GM23338 (cell line): ENCODE data around the gene GRAMD1B. TPM values are rescaled to one million over a fixed set of nuclear protein-coding genes. Genes with fewer than 3 reads are reported as not detected.

ENCODE experiments used
- ATAC-seq: fragments of 200-7000 bp; cut with Tn5 transposase; 3 replicates; pipeline ENCODE4 v1.9.1; 2020
- DNase-seq: peaks from one replicate; pipeline ENCODE4 v3.0.0-alpha.2; 2015; ENCODE audit warnings: low spot score
- H2AFZ ChIP-seq: fragments of 200-600 bp; sonication (generic); 2 replicates; pipeline ENCODE4 v1.8.0; 2016; ENCODE audit warnings: antibody characterized with exemption, mild to moderate bottlenecking, moderate library complexity
- H3F3A ChIP-seq: fragments of 200-600 bp; sonication (generic); replicated peaks from 2 replicates; pipeline ENCODE4 v1.8.0; 2017; ENCODE audit warnings: antibody characterized with exemption, mixed run types, low read depth
- H3K27ac ChIP-seq: fragments of 200-600 bp; sonication (generic); 2 replicates; pipeline ENCODE4 v1.6.1; 2016; ENCODE audit warnings: low read depth
- H3K27me3 ChIP-seq: fragments of 200-600 bp; sonication (generic); 2 replicates; pipeline ENCODE4 v1.8.0; 2016; ENCODE audit warnings: mild to moderate bottlenecking, mixed run types, moderate library complexity; ENCODE audit not compliant: insufficient read depth
- H3K36me3 ChIP-seq: fragments of 200-600 bp; sonication (generic); 2 replicates; pipeline ENCODE4 v1.8.0; 2016; ENCODE audit warnings: mild to moderate bottlenecking; ENCODE audit not compliant: insufficient read depth
- H3K4me1 ChIP-seq: fragments of 200-600 bp; sonication (generic); 2 replicates; pipeline ENCODE4 v1.8.0; 2016; ENCODE audit warnings: mild to moderate bottlenecking, moderate library complexity; ENCODE audit not compliant: insufficient read depth
- H3K4me2 ChIP-seq: fragments of 200-600 bp; sonication (generic); 2 replicates; pipeline ENCODE4 v1.7.1; 2017; ENCODE audit warnings: mixed run types
- H3K4me3 ChIP-seq: fragments of 200-600 bp; sonication (generic); 2 replicates; pipeline ENCODE4 v1.6.1; 2016; ENCODE audit warnings: mixed run types
- H3K79me2 ChIP-seq: fragments of 200-600 bp; sonication (generic); replicated peaks from 2 replicates; pipeline ENCODE4 v1.8.0; 2017; ENCODE audit warnings: mild to moderate bottlenecking; ENCODE audit not compliant: insufficient read depth
- H3K9me2 ChIP-seq: fragments of 200-600 bp; sonication (generic); 2 replicates; pipeline ENCODE4 v1.8.0; 2017; ENCODE audit not compliant: insufficient read depth
- H4K20me1 ChIP-seq: fragments of 200-600 bp; sonication (generic); replicated peaks from 2 replicates; pipeline ENCODE4 v1.8.0; 2017; ENCODE audit warnings: mild to moderate bottlenecking; ENCODE audit not compliant: insufficient read depth
- H3K27ac Mint-ChIP-seq: 2 replicates; pipeline ENCODE4 v1.8.0; 2020; ENCODE audit warnings: inconsistent platforms, mild to moderate bottlenecking, moderate library complexity, mixed read lengths
- H3K27me3 Mint-ChIP-seq: 3 replicates; pipeline ENCODE4 v1.8.0; 2022; ENCODE audit warnings: low read depth, mild to moderate bottlenecking, moderate library complexity, mixed read lengths, inconsistent platforms; ENCODE audit not compliant: insufficient read depth, poor library complexity
- H3K36me3 Mint-ChIP-seq: 3 replicates; pipeline ENCODE4 v1.8.0; 2021; ENCODE audit warnings: low read depth, mild to moderate bottlenecking, inconsistent platforms, moderate library complexity, mixed read lengths
- H3K4me1 Mint-ChIP-seq: 3 replicates; pipeline ENCODE4 v1.8.0; 2020; ENCODE audit warnings: mild to moderate bottlenecking, inconsistent platforms, mixed read lengths
- H3K4me3 Mint-ChIP-seq: 3 replicates; pipeline ENCODE4 v1.8.0; 2021; ENCODE audit warnings: moderate library complexity, mild to moderate bottlenecking, inconsistent platforms, mixed read lengths
- H3K9me3 Mint-ChIP-seq: 3 replicates; pipeline ENCODE4 v1.8.0; 2020; ENCODE audit warnings: moderate library complexity, mild to moderate bottlenecking, inconsistent platforms, mixed read lengths
- CREB1 ChIP-seq: fragments of 250-450 bp; sonication (Bioruptor Pico); IDR thresholded peaks from 2 replicates; pipeline ENCODE4 v1.5.0; 2020; ENCODE audit warnings: low read depth, mild to moderate bottlenecking, moderate library complexity
- CTCF ChIP-seq, 2 experiments: fragments of 200-600 bp in 1 of 2; sonication (generic) in 1 of 2; conservative IDR thresholded peaks; 2 replicates each; pipeline versions ENCODE4 v1.5.1 to v1.6.1; 2016 to 2017; ENCODE audit warnings: antibody characterized with exemption in 2 of 2, low read depth in 2 of 2, mild to moderate bottlenecking in 2 of 2, moderate library complexity in 1 of 2
- EZH2 ChIP-seq: fragments of 200-600 bp; sonication (generic); IDR thresholded peaks from one replicate; pipeline ENCODE4 v1.8.0; 2017; ENCODE audit warnings: antibody characterized with exemption, mild to moderate bottlenecking, low read depth; ENCODE audit not compliant: unreplicated experiment
- EZH2phosphoT487 ChIP-seq: fragments of 200-600 bp; sonication (generic); IDR thresholded peaks from one replicate; pipeline ENCODE4 v1.8.1; 2018; ENCODE audit warnings: antibody characterized with exemption; ENCODE audit not compliant: unreplicated experiment
- JUNB ChIP-seq: IDR thresholded peaks from one replicate; pipeline ENCODE4 v1.6.1; 2016; ENCODE audit warnings: antibody characterized with exemption; ENCODE audit not compliant: unreplicated experiment
- NANOG ChIP-seq: IDR thresholded peaks from 2 replicates; pipeline ENCODE4 v1.6.1; 2016; ENCODE audit warnings: antibody characterized with exemption, borderline replicate concordance
- POLR2AphosphoS5 ChIP-seq: IDR thresholded peaks from 2 replicates; pipeline ENCODE4 v1.6.1; 2016; ENCODE audit warnings: antibody characterized with exemption, low read depth
- REST ChIP-seq: IDR thresholded peaks from one replicate; pipeline ENCODE4 v1.6.1; 2018; ENCODE audit warnings: antibody characterized with exemption; ENCODE audit not compliant: unreplicated experiment
- STAT1 ChIP-seq: IDR thresholded peaks from one replicate; pipeline ENCODE4 v1.6.1; 2016; ENCODE audit warnings: antibody characterized with exemption; ENCODE audit not compliant: unreplicated experiment
- ZNF114 ChIP-seq: fragments of 250-450 bp; sonication (Bioruptor Pico); IDR thresholded peaks from 2 replicates; pipeline ENCODE4 v1.5.0; 2020; ENCODE audit warnings: mild to moderate bottlenecking, moderate library complexity
- ZNF331 ChIP-seq: fragments of 250-450 bp; sonication (Bioruptor Pico); IDR thresholded peaks from 2 replicates; pipeline ENCODE4 v1.5.0; 2020; ENCODE audit warnings: low read depth, mild to moderate bottlenecking, moderate library complexity
- ZNF462 ChIP-seq: fragments of 250-450 bp; sonication (Bioruptor Pico); IDR thresholded peaks from 2 replicates; pipeline ENCODE4 v1.5.0; 2020; ENCODE audit warnings: mild to moderate bottlenecking, moderate library complexity
- polyA plus RNA-seq: library from polyadenylated mRNA; unstranded; fragments of >200 nt; fragmentation: Nextera tagmentation; extraction: Ambion mirVana; gene quantifications from 2 replicates; pipeline ENCODE4 v1.2.1, GENCODE V29; 2016
- total RNA-seq: library from RNA; depleted of rRNA; stranded (reverse); fragments of >200 nt; shearing (Covaris generic); gene quantifications from 2 replicates; pipeline ENCODE4 v1.2.3, GENCODE V29; 2014

The GRAMD1B gene
- total and polyA plus RNA-seq, 2 experiments from 2014 or later: 3.7 to 24.3 TPM

- Histone ChIP-seq H3K9me2 (0 out of 2 replicates have a peak, but pooled peaks cover 5% of the 10 kb centered on the region), H3K79me2 (no peaks in the 10 kb centered on the region), H2AFZ (no peak overlapping the region), H3K27me3 (no peaks in the 10 kb centered on the region), H3K4me2 (no peak overlapping the region), H3K36me3 (no peaks in the 10 kb centered on the region), H3K4me3 (no peak overlapping the region), H4K20me1 (no peaks in the 10 kb centered on the region), H3F3A (no peaks in the 10 kb centered on the region), H3K4me1 (no peaks in the 10 kb centered on the region), H3K27ac (no peak overlapping the region)
- no peaks in the 10 kb centered on the region; the same call in 2 of the 3 replicates for H3K9me3 Mint-ChIP-seq
- H3K4me1 Mint-ChIP-seq: peaks cover 38% of the 10 kb centered on the region
- DNase-seq (no peak), ATAC-seq (no peak)
- H3K36me3 Mint-ChIP-seq: no peaks in the 10 kb centered on the region
- H3K4me3 Mint-ChIP-seq: no peak overlapping the region
- TF ChIP-seq POLR2AphosphoS5 (no peak), ZNF114 (no peak), JUNB (no peak)
- H3K27me3 Mint-ChIP-seq: peaks cover 7% of the 10 kb centered on the region
- H3K27ac Mint-ChIP-seq: no peak overlapping the region
These were observed 145.4 kb downstream of the GRAMD1B start for GRCh38 chr11:123575441-123575840.

GRCh38 chr11:123576082-123576481 lies 146.0 kb downstream of the GRAMD1B start:
- H3K9me3 Mint-ChIP-seq: no peaks in the 10 kb centered on the region; the same call in 2 of the 3 replicates
- H3K27me3 Mint-ChIP-seq: peaks cover 11% of the 10 kb centered on the region
- no peak for ATAC-seq
- no peaks in the 10 kb centered on the region for H3F3A ChIP-seq
- 0 out of 2 replicates have a peak, but pooled peaks cover 5% of the 10 kb centered on the region for H3K9me2 ChIP-seq
- H3K27ac ChIP-seq: no peak overlapping the region
- H3K4me1 ChIP-seq: peaks cover 5% of the 10 kb centered on the region
- H3K4me2 ChIP-seq: no peak overlapping the region
- no peak overlapping the region for H3K4me3 ChIP-seq
- H2AFZ ChIP-seq: no peak overlapping the region
- H3K4me1 Mint-ChIP-seq: peaks cover 36% of the 10 kb centered on the region
- no peaks in the 10 kb centered on the region for H3K27me3 ChIP-seq
- no peaks in the 10 kb centered on the region for H3K36me3 Mint-ChIP-seq
- H3K4me3 Mint-ChIP-seq: no peak overlapping the region
- no peaks in the 10 kb centered on the region for H4K20me1 ChIP-seq
- no peak for DNase-seq
- H3K27ac Mint-ChIP-seq: no peak overlapping the region
- H3K36me3 ChIP-seq: no peaks in the 10 kb centered on the region
- H3K79me2 ChIP-seq: no peaks in the 10 kb centered on the region
- no peak for TF ChIP-seq STAT1
- TF ChIP-seq EZH2phosphoT487: no peak
- TF ChIP-seq EZH2: no peak
- no peak for TF ChIP-seq ZNF462
- TF ChIP-seq NANOG: no peak
- no peak for TF ChIP-seq ZNF331 (CRISPR knock-in tag)
- TF ChIP-seq CREB1: no peak
- TF ChIP-seq REST: no peak
- TF ChIP-seq CTCF (conservative IDR thresholded peaks at IDR 0.05; ENCODE audit: low read depth in 2 of 2): no peak
